ENCODE measurements around the gene MYO5A.

DNA sequence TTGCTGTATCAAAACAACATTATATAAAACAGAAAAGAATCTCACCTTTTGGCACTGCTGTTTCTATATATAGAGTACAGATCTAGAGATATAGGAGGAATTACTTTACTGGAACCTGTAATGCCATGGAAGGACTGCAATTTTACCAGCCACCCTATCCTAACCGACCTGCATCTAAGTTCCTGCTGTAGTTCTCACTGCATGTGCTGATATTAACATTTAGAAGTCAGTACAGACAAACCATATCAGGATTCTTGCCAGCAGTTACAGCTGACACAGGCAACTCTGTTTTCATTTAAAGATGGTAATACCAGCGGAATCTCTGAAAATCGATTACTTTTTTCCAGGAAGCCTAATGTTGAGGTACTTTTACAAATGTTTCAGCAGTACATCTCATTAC is 159.7 kb downstream of the MYO5A start:
- TF ChIP-seq, protein P1, sequence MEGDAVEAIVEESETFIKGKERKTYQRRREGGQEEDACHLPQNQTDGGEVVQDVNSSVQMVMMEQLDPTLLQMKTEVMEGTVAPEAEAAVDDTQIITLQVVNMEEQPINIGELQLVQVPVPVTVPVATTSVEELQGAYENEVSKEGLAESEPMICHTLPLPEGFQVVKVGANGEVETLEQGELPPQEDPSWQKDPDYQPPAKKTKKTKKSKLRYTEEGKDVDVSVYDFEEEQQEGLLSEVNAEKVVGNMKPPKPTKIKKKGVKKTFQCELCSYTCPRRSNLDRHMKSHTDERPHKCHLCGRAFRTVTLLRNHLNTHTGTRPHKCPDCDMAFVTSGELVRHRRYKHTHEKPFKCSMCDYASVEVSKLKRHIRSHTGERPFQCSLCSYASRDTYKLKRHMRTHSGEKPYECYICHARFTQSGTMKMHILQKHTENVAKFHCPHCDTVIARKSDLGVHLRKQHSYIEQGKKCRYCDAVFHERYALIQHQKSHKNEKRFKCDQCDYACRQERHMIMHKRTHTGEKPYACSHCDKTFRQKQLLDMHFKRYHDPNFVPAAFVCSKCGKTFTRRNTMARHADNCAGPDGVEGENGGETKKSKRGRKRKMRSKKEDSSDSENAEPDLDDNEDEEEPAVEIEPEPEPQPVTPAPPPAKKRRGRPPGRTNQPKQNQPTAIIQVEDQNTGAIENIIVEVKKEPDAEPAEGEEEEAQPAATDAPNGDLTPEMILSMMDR (IDR thresholded peaks at IDR 0.05) = no peak
- TF ChIP-seq POLR2A (IDR thresholded peaks at IDR 0.05) = no peak
